Inferior parietal cortex (tissue), 1 donor: ENCODE results near the gene EEFSEC.

Source experiments
- DNase-seq: peaks from one replicate; pipeline ENCODE4 v3.0.0-alpha.2; 2016; ENCODE audit errors: extremely low spot score

EEFSEC gene

GRCh38 chr3:128153156-128154041, at the start of gene EEFSEC:
TSS of gene EEFSEC (plus strand) at chr3:128153481. CDS start at chr3:128153508, 27 bp downstream.
- DNase-seq: peak; percentile 66

- DNase-seq: no peak
Measured at GRCh38 chr3:128107834-128108233, 45.4 kb upstream of the EEFSEC start.

- DNase-seq: no peak
Measured at GRCh38 chr3:128111147-128111546, 42.1 kb upstream of the EEFSEC start.

GRCh38 chr3:128112357-128112968, 40.8 kb upstream of the EEFSEC start:
- no peak for DNase-seq

GRCh38 chr3:128113817-128114794, 39.2 kb upstream of the EEFSEC start:
- DNase-seq: no peak

GRCh38 chr3:128122013-128122412, 31.3 kb upstream of the EEFSEC start:
- no peak for DNase-seq

- no peak for DNase-seq
Measured at GRCh38 chr3:128123156-128123537, 30.1 kb upstream of the EEFSEC start.

GRCh38 chr3:128123538-128124368, 29.5 kb upstream of the EEFSEC start, which contains the start of gene RUVBL1:
TSS of gene RUVBL1 (minus strand) at chr3:128123812. CDS start at chr3:128123724, 88 bp downstream.
- DNase-seq: peak; percentile 95

- no peak for DNase-seq
Measured at GRCh38 chr3:128127236-128127635, 26.0 kb upstream of the EEFSEC start.

- DNase-seq: no peak
Measured at GRCh38 chr3:128128251-128128650, 25.0 kb upstream of the EEFSEC start.

GRCh38 chr3:128131897-128132646, 21.2 kb upstream of the EEFSEC start:
- no peak for DNase-seq

GRCh38 chr3:128133273-128133883, 19.9 kb upstream of the EEFSEC start:
- no peak for DNase-seq

- no peak for DNase-seq
Measured at GRCh38 chr3:128143496-128143895, 9.8 kb upstream of the EEFSEC start.

GRCh38 chr3:128144512-128145187, 8.6 kb upstream of the EEFSEC start:
- DNase-seq: no peak

- peak; percentile 13 for DNase-seq
Measured at GRCh38 chr3:128145279-128145678, 8.0 kb upstream of the EEFSEC start.

GRCh38 chr3:128146201-128146600, 7.1 kb upstream of the EEFSEC start:
- DNase-seq: no peak

- DNase-seq: no peak
Measured at GRCh38 chr3:128149650-128150049, 3.6 kb upstream of the EEFSEC start.

GRCh38 chr3:128151758-128152274, 1.5 kb upstream of the EEFSEC start:
- DNase-seq: no peak
